WI38 (cell line): Measurements from ENCODE around the gene TBCCD1.

Experiments used
- H3K4me3 ChIP-seq: 2 replicates; pipeline ENCODE4 v1.5.1; 2011; ENCODE audit warnings: low read depth, mild to moderate bottlenecking, control low read depth, low read length
- CTCF ChIP-seq: IDR thresholded peaks from 2 replicates; pipeline ENCODE4 v1.5.1; 2012; ENCODE audit warnings: low read depth, mild to moderate bottlenecking, control low read depth, low read length

The TBCCD1 gene

GRCh38 chr3:186530415-186530814 is 36.7 kb downstream of the TBCCD1 start:
- TF ChIP-seq CTCF = no peak
- no peak overlapping the region for H3K4me3 ChIP-seq

GRCh38 chr3:186529201-186529999 is 37.7 kb downstream of the TBCCD1 start:
- TF ChIP-seq CTCF = no peak
- H3K4me3 ChIP-seq = no peak overlapping the region

GRCh38 chr3:186526256-186526606 is 40.9 kb downstream of the TBCCD1 start:
- no peak overlapping the region for H3K4me3 ChIP-seq
- TF ChIP-seq CTCF = no peak

GRCh38 chr3:186525369-186526255 is 41.5 kb downstream of the TBCCD1 start:
- H3K4me3 ChIP-seq = no peak overlapping the region
- TF ChIP-seq CTCF = no peak

GRCh38 chr3:186524616-186525015 is 42.5 kb downstream of the TBCCD1 start:
- no peak for TF ChIP-seq CTCF
- H3K4me3 ChIP-seq = no peak overlapping the region

GRCh38 chr3:186523434-186523833 is 43.7 kb downstream of the TBCCD1 start:
- H3K4me3 ChIP-seq = no peak overlapping the region
- no peak for TF ChIP-seq CTCF

- H3K4me3 ChIP-seq = no peak overlapping the region
Measured at GRCh38 chr3:186523022-186523421, 44.1 kb downstream of the TBCCD1 start.

More at GRCh38 chr3:186523022-186523421, 44.1 kb downstream of the TBCCD1 start:
- no peak for TF ChIP-seq CTCF
